DOHH2 (cell line): ENCODE measurements around the gene CNTNAP2.

Experiments used
- CTCF ChIP-seq: fragments of 200-600 bp; sonication (generic); IDR thresholded peaks from one replicate; pipeline ENCODE4 v1.5.1; 2014; ENCODE audit warnings: antibody characterized with exemption, mild to moderate bottlenecking, low read depth, low read length; ENCODE audit not compliant: poor library complexity, severe bottlenecking
- EZH2phosphoT487 ChIP-seq: fragments of 200-600 bp; sonication (generic); IDR thresholded peaks from 2 replicates; pipeline ENCODE4 v1.6.1; 2017; ENCODE audit warnings: borderline replicate concordance, mild to moderate bottlenecking, antibody characterized with exemption, low read length, moderate library complexity, mixed read lengths

GRCh38 chr7:148149730-148150129 is 2033.1 kb downstream of the CNTNAP2 start:
- no peak for TF ChIP-seq CTCF
- TF ChIP-seq EZH2phosphoT487, result no peak
